Right ventricle myocardium superior (tissue), 1 donor: Measurements from ENCODE around the gene SLC2A4RG. TPM values are rescaled to one million over a fixed set of nuclear protein-coding genes. Genes with fewer than 3 reads are reported as not detected.
"Not testable (repeated sequence)": the region's sequence is repeated elsewhere in the genome, so short reads cannot be mapped to it uniquely, and the experiment has no call there.

Experiments
- ATAC-seq: fragments of 200-7000 bp; cut with Tn5 transposase; one replicate; pipeline ENCODE4 v1.9.1; 2020; ENCODE audit warnings: mild to moderate bottlenecking; ENCODE audit not compliant: poor library complexity
- DNase-seq: peaks from one replicate; pipeline ENCODE4 v3.0.0-alpha.2; 2020
- intact Hi-C: fragments of 100-400 bp; cut with DNase I; formaldehyde crosslinking; loops from one replicate; pipeline ENCODE4 v1.11.2; 2022
- total RNA-seq: library from RNA; stranded (reverse); fragmentation: NEBNext Ultra II Directional; extraction: Animal tissue kit (Norgen Biotek cat#: 25700); gene quantifications from one replicate; pipeline ENCODE4 v1.2.1, GENCODE V29; 2021
- donor health status: DM: no; HTN: yes; CAD: no; lungs with severe emphysema.

SLC2A4RG gene
- total RNA-seq, 1 donor from 2014 or later, result 95.0 TPM

GRCh38 chr20:63708301-63709148, 31.1 kb upstream of the SLC2A4RG start:
- peak; percentile 43 for DNase-seq

GRCh38 chr20:63709149-63709527, 30.4 kb upstream of the SLC2A4RG start:
- ATAC-seq (no peak), DNase-seq (no peak)
- intact Hi-C loops, result no loop called here

More at GRCh38 chr20:63708301-63709148, 31.1 kb upstream of the SLC2A4RG start:
- intact Hi-C loops, result no loop called here
- ATAC-seq, result no peak

- ATAC-seq (no peak), DNase-seq (no peak)
- intact Hi-C loops, result no loop called here
Measured at GRCh38 chr20:63711085-63711645, 28.4 kb upstream of the SLC2A4RG start.

- intact Hi-C loops, result no loop called here
- DNase-seq, result no peak
- no peak for ATAC-seq
Measured at GRCh38 chr20:63712191-63712590, 27.4 kb upstream of the SLC2A4RG start.

- intact Hi-C loops, result no loop called here
- DNase-seq, result no peak
- ATAC-seq, result no peak
Measured at GRCh38 chr20:63714858-63715257, 24.7 kb upstream of the SLC2A4RG start.

GRCh38 chr20:63718996-63719395, 20.6 kb upstream of the SLC2A4RG start:
- intact Hi-C loops, result no loop called here
- ATAC-seq (no peak), DNase-seq (no peak)

GRCh38 chr20:63722967-63723622, 16.5 kb upstream of the SLC2A4RG start:
- intact Hi-C loops, ATAC-seq, DNase-seq: not testable (repeated sequence)

GRCh38 chr20:63730189-63730733, 9.3 kb upstream of the SLC2A4RG start:
- ATAC-seq, DNase-seq, intact Hi-C loops: not testable (repeated sequence)

- ATAC-seq, result no peak
- DNase-seq, result no peak
- intact Hi-C loops, result no loop called here
Measured at GRCh38 chr20:63731410-63731809, 8.2 kb upstream of the SLC2A4RG start.

- no peak for ATAC-seq
- intact Hi-C loops, result no loop called here
Measured at GRCh38 chr20:63732118-63733095, 7.2 kb upstream of the SLC2A4RG start.

GRCh38 chr20:63733117-63733516, 6.5 kb upstream of the SLC2A4RG start:
- intact Hi-C loops, result no loop called here
- ATAC-seq (no peak), DNase-seq (no peak)

More at GRCh38 chr20:63732118-63733095, 7.2 kb upstream of the SLC2A4RG start:
- no peak for DNase-seq

GRCh38 chr20:63733579-63734081, 5.9 kb upstream of the SLC2A4RG start:
- no peak for DNase-seq
- no peak for ATAC-seq
- intact Hi-C loops, result no loop called here

- ATAC-seq (no peak), DNase-seq (no peak)
- intact Hi-C loops, result no loop called here
Measured at GRCh38 chr20:63734111-63734945, 5.2 kb upstream of the SLC2A4RG start.

GRCh38 chr20:63734946-63735858, 4.4 kb upstream of the SLC2A4RG start:
- intact Hi-C loops, result no loop called here
- ATAC-seq, result no peak
- no peak for DNase-seq

- ATAC-seq (no peak), DNase-seq (no peak)
- intact Hi-C loops, result no loop called here
Measured at GRCh38 chr20:63735859-63736718, 3.5 kb upstream of the SLC2A4RG start, which contains the start of gene LIME1. Gene LIME1 (plus strand): TSS chr20:63736664. CDS start chr20:63737550, 886 bp downstream.
